HepG2 (cell line): ENCODE measurements around the gene TNFSF10. TPM values are rescaled to one million over a fixed set of nuclear protein-coding genes. Genes with fewer than 3 reads are reported as not detected.

Source experiments
- CBX1 ChIP-seq: IDR thresholded peaks from one replicate; pipeline ENCODE4 v1.6.1; 2016; ENCODE audit warnings: antibody characterized with exemption, low read depth
- E2F2 ChIP-seq: sonication (generic); formaldehyde crosslinking; IDR thresholded peaks from 2 replicates; pipeline ENCODE4 v1.4.0; 2020; ENCODE audit warnings: missing genetic modification reagents, borderline replicate concordance
- HMG20A ChIP-seq: IDR thresholded peaks from 2 replicates; pipeline ENCODE4 v1.6.1; 2016; ENCODE audit warnings: borderline replicate concordance
- JUN ChIP-seq: sonication (generic); formaldehyde crosslinking; IDR thresholded peaks from 2 replicates; pipeline ENCODE4 v1.4.0; 2020; ENCODE audit warnings: mild to moderate bottlenecking, missing genetic modification reagents
- KMT2B ChIP-seq: IDR thresholded peaks from 2 replicates; pipeline ENCODE4 v1.6.1; 2016; ENCODE audit warnings: missing genetic modification reagents, missing compliant biosample characterization
- ONECUT2 ChIP-seq: sonication (generic); formaldehyde crosslinking; IDR thresholded peaks from 2 replicates; pipeline ENCODE4 v1.4.0; 2020; ENCODE audit warnings: missing genetic modification reagents
- TBX3 ChIP-seq: fragments of 450-650 bp; IDR thresholded peaks from 2 replicates; pipeline ENCODE4 v1.6.1; 2017; ENCODE audit warnings: antibody characterized with exemption, mild to moderate bottlenecking, inconsistent platforms, borderline replicate concordance
- ZFP36L1 ChIP-seq: sonication (generic); formaldehyde crosslinking; IDR thresholded peaks from 2 replicates; pipeline ENCODE4 v1.8.0; 2022; ENCODE audit warnings: mild to moderate bottlenecking, missing genetic modification reagents, moderate library complexity
- ZNF562 ChIP-seq: sonication (generic); formaldehyde crosslinking; IDR thresholded peaks from 2 replicates; pipeline ENCODE4 v1.8.0; 2022; ENCODE audit warnings: missing genetic modification reagents, borderline replicate concordance
- ZNF607 ChIP-seq: sonication (generic); formaldehyde crosslinking; IDR thresholded peaks from 2 replicates; pipeline ENCODE4 v1.5.1; 2020; ENCODE audit warnings: missing genetic modification reagents, mild to moderate bottlenecking, borderline replicate concordance
- ZNF614 ChIP-seq: IDR thresholded peaks from 2 replicates; pipeline ENCODE4 v1.6.1; 2018; ENCODE audit warnings: missing biosample characterization, missing genetic modification reagents, inconsistent platforms, borderline replicate concordance
- polyA plus RNA-seq, 8 experiments: library from polyadenylated mRNA; depleted of rRNA in 3 of 8; stranded (reverse) in 7 of 8; unstranded in 1 of 8; fragments of >200 nt; fragmentation: Illumina TruSeq in 4 of 8; extraction: Trizol in 4 of 8; gene quantifications; 2 replicates each; pipeline versions ENCODE4 v1.2.1 to v1.2.3, GENCODE V29; 2011 to 2016; ENCODE audit warnings: low read depth in 4 of 8, missing spikeins in 1 of 8, mixed read lengths in 1 of 8; ENCODE audit not compliant: insufficient read depth in 1 of 8
- total RNA-seq, 5 experiments: library from RNA; depleted of rRNA; stranded (reverse); fragments of >200 nt; fragmentation: Illumina TruSeq; extraction: Trizol; gene quantifications; 2 replicates each; pipeline ENCODE4 v1.2.3, GENCODE V29; 2016; ENCODE audit warnings: low read depth in 1 of 5
- TF ChIP-seq, protein P1 (sequence below): sonication (generic); formaldehyde crosslinking; IDR thresholded peaks from 2 replicates; pipeline ENCODE4 v1.4.0; 2020; ENCODE audit warnings: missing genetic modification reagents, borderline replicate concordance
- TF ChIP-seq, protein P2 (sequence below): sonication (generic); formaldehyde crosslinking; IDR thresholded peaks from 2 replicates; pipeline ENCODE4 v1.5.0; 2020; ENCODE audit warnings: missing genetic modification reagents
- TF ChIP-seq, protein P3 (sequence below), 2 experiments: sonication (generic) in 1 of 2; formaldehyde crosslinking in 1 of 2; IDR thresholded peaks; 2 replicates each; pipeline versions ENCODE4 v1.4.0 to v1.6.1; 2016 to 2020; ENCODE audit warnings: borderline replicate concordance in 1 of 2, low read depth in 1 of 2, mild to moderate bottlenecking in 1 of 2, missing genetic modification reagents in 1 of 2
- TF ChIP-seq, protein P4 (sequence below): sonication (generic); formaldehyde crosslinking; IDR thresholded peaks from 2 replicates; pipeline ENCODE4 v1.9.0; 2021; ENCODE audit warnings: missing genetic modification reagents, borderline replicate concordance

TNFSF10 gene
- total and polyA plus RNA-seq, 2 of the 13 experiments (the other 11 are each of a cell fraction or from before 2014, with no cell fraction given), result 8.4 to 9.9 TPM

DNA sequence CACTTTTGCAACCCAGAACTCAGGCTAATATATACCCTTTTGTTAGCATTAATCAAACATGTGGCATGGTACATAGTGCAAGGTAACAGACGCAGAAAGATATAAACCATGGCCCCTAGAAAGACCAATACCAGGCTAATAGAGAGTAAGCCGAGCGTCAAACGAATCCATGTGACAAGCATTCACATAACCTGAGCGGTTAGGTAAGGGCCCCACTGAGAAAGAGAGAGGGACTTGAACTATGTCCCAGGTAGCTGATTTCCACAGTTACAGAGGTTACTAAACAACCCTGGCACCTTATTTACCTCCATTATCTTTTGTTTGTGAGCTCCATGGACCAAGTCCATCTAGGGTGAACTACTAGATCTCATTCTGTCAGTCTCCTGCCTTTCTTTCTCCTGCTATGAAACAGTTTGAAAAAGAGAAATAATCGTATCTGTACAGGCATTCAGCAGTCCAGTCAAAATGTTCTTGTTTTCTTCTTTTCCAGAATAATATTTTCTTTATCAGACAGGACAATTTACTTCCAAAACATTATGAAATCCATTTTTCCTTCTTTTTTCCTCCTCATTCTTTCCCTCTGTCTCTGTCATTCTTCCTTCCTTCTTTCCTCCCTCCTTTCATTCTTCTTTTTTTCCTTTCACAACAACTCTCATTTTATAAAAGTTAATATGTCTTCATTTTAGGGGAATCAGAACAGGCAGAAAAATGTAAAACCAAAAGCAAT, 30.5 kb upstream of the TNFSF10 start (continued):
- TF ChIP-seq ZNF614 (CRISPR knock-in tag) (peak; percentile 96), HMG20A (CRISPR knock-in tag) (peak; percentile 85; the same call in 1 of the 2 replicates), CBX1 (no peak), JUN (CRISPR knock-in tag) (0 out of 2 replicates have a peak, but pooled peaks have one; percentile 26), ONECUT2 (CRISPR knock-in tag) (no peak), ZNF562 (no peak), ZNF607 (CRISPR knock-in tag) (peak; percentile 92), TBX3 (0 out of 2 replicates have a peak, but pooled peaks have one; percentile 37), E2F2 (CRISPR knock-in tag) (no peak), KMT2B (peak; percentile 41; the same call in 1 of the 2 replicates), ZFP36L1 (CRISPR knock-in tag) (peak; percentile 69; the same call in 1 of the 2 replicates)
- TF ChIP-seq, protein P1, sequence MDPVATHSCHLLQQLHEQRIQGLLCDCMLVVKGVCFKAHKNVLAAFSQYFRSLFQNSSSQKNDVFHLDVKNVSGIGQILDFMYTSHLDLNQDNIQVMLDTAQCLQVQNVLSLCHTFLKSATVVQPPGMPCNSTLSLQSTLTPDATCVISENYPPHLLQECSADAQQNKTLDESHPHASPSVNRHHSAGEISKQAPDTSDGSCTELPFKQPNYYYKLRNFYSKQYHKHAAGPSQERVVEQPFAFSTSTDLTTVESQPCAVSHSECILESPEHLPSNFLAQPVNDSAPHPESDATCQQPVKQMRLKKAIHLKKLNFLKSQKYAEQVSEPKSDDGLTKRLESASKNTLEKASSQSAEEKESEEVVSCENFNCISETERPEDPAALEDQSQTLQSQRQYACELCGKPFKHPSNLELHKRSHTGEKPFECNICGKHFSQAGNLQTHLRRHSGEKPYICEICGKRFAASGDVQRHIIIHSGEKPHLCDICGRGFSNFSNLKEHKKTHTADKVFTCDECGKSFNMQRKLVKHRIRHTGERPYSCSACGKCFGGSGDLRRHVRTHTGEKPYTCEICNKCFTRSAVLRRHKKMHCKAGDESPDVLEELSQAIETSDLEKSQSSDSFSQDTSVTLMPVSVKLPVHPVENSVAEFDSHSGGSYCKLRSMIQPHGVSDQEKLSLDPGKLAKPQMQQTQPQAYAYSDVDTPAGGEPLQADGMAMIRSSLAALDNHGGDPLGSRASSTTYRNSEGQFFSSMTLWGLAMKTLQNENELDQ (CRISPR knock-in tag), result 0 out of 2 replicates have a peak, but pooled peaks have one; percentile 36
- TF ChIP-seq, protein P2, sequence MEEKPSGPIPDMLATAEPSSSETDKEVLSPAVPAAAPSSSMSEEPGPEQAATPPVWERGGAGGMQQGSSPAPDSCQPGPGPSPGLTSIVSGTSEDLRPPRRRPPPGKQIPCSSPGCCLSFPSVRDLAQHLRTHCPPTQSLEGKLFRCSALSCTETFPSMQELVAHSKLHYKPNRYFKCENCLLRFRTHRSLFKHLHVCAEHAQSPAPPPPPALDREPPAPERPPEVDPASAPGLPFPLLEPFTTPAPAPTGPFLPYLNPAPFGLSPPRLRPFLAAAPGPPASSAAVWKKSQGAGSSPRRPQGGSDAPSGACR (CRISPR knock-in tag), result peak; percentile 72; the same call in 1 of the 2 replicates
- TF ChIP-seq, protein P3, sequence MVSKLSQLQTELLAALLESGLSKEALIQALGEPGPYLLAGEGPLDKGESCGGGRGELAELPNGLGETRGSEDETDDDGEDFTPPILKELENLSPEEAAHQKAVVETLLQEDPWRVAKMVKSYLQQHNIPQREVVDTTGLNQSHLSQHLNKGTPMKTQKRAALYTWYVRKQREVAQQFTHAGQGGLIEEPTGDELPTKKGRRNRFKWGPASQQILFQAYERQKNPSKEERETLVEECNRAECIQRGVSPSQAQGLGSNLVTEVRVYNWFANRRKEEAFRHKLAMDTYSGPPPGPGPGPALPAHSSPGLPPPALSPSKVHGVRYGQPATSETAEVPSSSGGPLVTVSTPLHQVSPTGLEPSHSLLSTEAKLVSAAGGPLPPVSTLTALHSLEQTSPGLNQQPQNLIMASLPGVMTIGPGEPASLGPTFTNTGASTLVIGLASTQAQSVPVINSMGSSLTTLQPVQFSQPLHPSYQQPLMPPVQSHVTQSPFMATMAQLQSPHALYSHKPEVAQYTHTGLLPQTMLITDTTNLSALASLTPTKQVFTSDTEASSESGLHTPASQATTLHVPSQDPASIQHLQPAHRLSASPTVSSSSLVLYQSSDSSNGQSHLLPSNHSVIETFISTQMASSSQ (IDR thresholded peaks at IDR 0.05; ENCODE audit: low read depth), result peak; percentile 73
- TF ChIP-seq, protein P3 (CRISPR knock-in tag; IDR thresholded peaks at IDR 0.05; ENCODE audit: borderline replicate concordance), result peak; percentile 27; the same call in 1 of the 2 replicates
- TF ChIP-seq, protein P4, sequence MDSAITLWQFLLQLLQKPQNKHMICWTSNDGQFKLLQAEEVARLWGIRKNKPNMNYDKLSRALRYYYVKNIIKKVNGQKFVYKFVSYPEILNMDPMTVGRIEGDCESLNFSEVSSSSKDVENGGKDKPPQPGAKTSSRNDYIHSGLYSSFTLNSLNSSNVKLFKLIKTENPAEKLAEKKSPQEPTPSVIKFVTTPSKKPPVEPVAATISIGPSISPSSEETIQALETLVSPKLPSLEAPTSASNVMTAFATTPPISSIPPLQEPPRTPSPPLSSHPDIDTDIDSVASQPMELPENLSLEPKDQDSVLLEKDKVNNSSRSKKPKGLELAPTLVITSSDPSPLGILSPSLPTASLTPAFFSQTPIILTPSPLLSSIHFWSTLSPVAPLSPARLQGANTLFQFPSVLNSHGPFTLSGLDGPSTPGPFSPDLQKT (CRISPR knock-in tag), result no peak
